Activated CD4-positive, alpha-beta memory T cell treated with anti-CD3 and anti-CD28 coated beads for 36 hours (primary cell): ENCODE results near the gene ADPRS. TPM values are rescaled to one million over a fixed set of nuclear protein-coding genes. Genes with fewer than 3 reads are reported as not detected.
A peak's percentile ranks its signal among the peaks of the same experiment; 100 is the strongest.

Experiments used
- CTCF ChIA-PET: fragments of 350-600 bp; sonication (Branson Sonifier 250); formaldehyde crosslinking; loops from one replicate; lab custom pipeline; 2021; ENCODE audit warnings: antibody characterized with exemption, inconsistent platforms; lab: Charles Lee
- POLR2A ChIA-PET: fragments of 350-600 bp; sonication (Branson Sonifier 250); formaldehyde crosslinking; loops from one replicate; lab custom pipeline; 2021; ENCODE audit warnings: antibody characterized with exemption; lab: Charles Lee
- DNase-seq: peaks from one replicate; pipeline ENCODE4 v3.0.0-alpha.2; 2020
- H3K27ac Mint-ChIP-seq: one replicate; pipeline ENCODE4 v1.8.0; 2021; ENCODE audit warnings: mixed read lengths
- H3K27me3 Mint-ChIP-seq: one replicate; pipeline ENCODE4 v1.8.0; 2021; ENCODE audit warnings: mixed read lengths
- H3K36me3 Mint-ChIP-seq: one replicate; pipeline ENCODE4 v1.8.0; 2021; ENCODE audit warnings: mixed read lengths
- H3K4me1 Mint-ChIP-seq: one replicate; pipeline ENCODE4 v1.8.0; 2021; ENCODE audit warnings: low read depth, mixed read lengths
- H3K4me3 Mint-ChIP-seq: one replicate; pipeline ENCODE4 v1.8.0; 2021; ENCODE audit warnings: mild to moderate bottlenecking, mixed read lengths
- H3K9me3 Mint-ChIP-seq: one replicate; pipeline ENCODE4 v1.8.0; 2021; ENCODE audit warnings: mixed read lengths
- intact Hi-C: fragments of 100-400 bp; cut with micrococcal nuclease; formaldehyde crosslinking; loops from one replicate; pipeline ENCODE4 v1.15.1; 2023
- total RNA-seq, 2 experiments: library from RNA; stranded (reverse); gene quantifications; one replicate each; pipeline ENCODE4 v1.2.3, GENCODE V29; 2021

Gene ADPRS
- total RNA-seq, 2 experiments from 2014 or later, result 33.3 TPM

- Mint-ChIP-seq H3K9me3 (no peaks in the 10 kb centered on the region), H3K27ac (no peak overlapping the region), H3K4me3 (no peak overlapping the region), H3K4me1 (peaks cover 13% of the 10 kb centered on the region), H3K36me3 (peaks cover 11% of the 10 kb centered on the region), H3K27me3 (no peaks in the 10 kb centered on the region)
- intact Hi-C loops, result no loop called here
- DNase-seq, result peak; percentile 8
- CTCF ChIA-PET, result interaction anchor here (0.9 to 1.1 kb wide), 2 partner anchors 9 to 278 kb away, joined by 3 to 4 read pairs; no protein-coding TSS in a partner anchor
- POLR2A ChIA-PET, result interaction anchor here (1.2 kb wide), 1 partner anchor 160 kb away, joined by 3 read pairs; the partner anchor contains the start of gene AGO3
Observed at GRCh38 chr1:36091141-36091540, 2.4 kb downstream of the ADPRS start.

GRCh38 chr1:36091698-36092097 is 3.0 kb downstream of the ADPRS start:
- ChIA-PET CTCF (interaction anchor here (0.6 to 1.1 kb wide), 2 partner anchors 277 to 284 kb away, joined by 4 to 6 read pairs; partner anchors contain the start of gene AGO4), POLR2A (no interaction called here)
- Mint-ChIP-seq H3K9me3 (no peaks in the 10 kb centered on the region), H3K4me3 (no peak overlapping the region), H3K36me3 (peaks cover 11% of the 10 kb centered on the region), H3K27me3 (no peaks in the 10 kb centered on the region), H3K4me1 (peaks cover 13% of the 10 kb centered on the region), H3K27ac (no peak overlapping the region)
- intact Hi-C loops, result no loop called here
- peak; percentile 4 for DNase-seq

- H3K4me1 Mint-ChIP-seq, result peaks cover 13% of the 10 kb centered on the region
- ChIA-PET CTCF (interaction anchor here (0.6 to 1.5 kb wide), 2 partner anchors 194 to 284 kb away, joined by 4 to 6 read pairs; partner anchors contain the start of gene AGO4), POLR2A (no interaction called here)
- DNase-seq, result no peak
- H3K4me3 Mint-ChIP-seq, result no peak overlapping the region
- intact Hi-C loops, result no loop called here
- H3K9me3 Mint-ChIP-seq, result no peaks in the 10 kb centered on the region
- no peaks in the 10 kb centered on the region for H3K27me3 Mint-ChIP-seq
- H3K36me3 Mint-ChIP-seq, result peaks cover 11% of the 10 kb centered on the region
- no peak overlapping the region for H3K27ac Mint-ChIP-seq
Observed at GRCh38 chr1:36092166-36092797, 3.6 kb downstream of the ADPRS start.

- Mint-ChIP-seq H3K27me3 (no peaks in the 10 kb centered on the region), H3K27ac (no peak overlapping the region), H3K4me1 (peaks cover 13% of the 10 kb centered on the region), H3K4me3 (no peak overlapping the region), H3K9me3 (no peaks in the 10 kb centered on the region), H3K36me3 (peaks cover 11% of the 10 kb centered on the region)
- CTCF ChIA-PET, result interaction anchor here (1.1 to 1.5 kb wide), 2 partner anchors 42 to 193 kb away, joined by 3 to 4 read pairs; no protein-coding TSS in a partner anchor
- intact Hi-C loops, result no loop called here
- no peak for DNase-seq
- POLR2A ChIA-PET, result no interaction called here
Observed at GRCh38 chr1:36092798-36093185, 4.1 kb downstream of the ADPRS start.

GRCh38 chr1:36093226-36093625 is 4.5 kb downstream of the ADPRS start:
- POLR2A ChIA-PET, result no interaction called here
- H3K4me3 Mint-ChIP-seq, result no peak overlapping the region

GRCh38 chr1:36093929-36094328 is 5.2 kb downstream of the ADPRS start:
- DNase-seq, result no peak
- H3K9me3 Mint-ChIP-seq, result no peaks in the 10 kb centered on the region
- intact Hi-C loops, result no loop called here
- H3K27ac Mint-ChIP-seq, result no peak overlapping the region
- ChIA-PET CTCF (interaction anchor here (1.0 to 3.7 kb wide), 4 partner anchors 41 to 212 kb away, joined by 3 to 15 read pairs (median 4); no protein-coding TSS in a partner anchor), POLR2A (no interaction called here)
- H3K36me3 Mint-ChIP-seq, result peaks cover 11% of the 10 kb centered on the region
- no peak overlapping the region for H3K4me3 Mint-ChIP-seq
- H3K27me3 Mint-ChIP-seq, result no peaks in the 10 kb centered on the region
- H3K4me1 Mint-ChIP-seq, result peaks cover 11% of the 10 kb centered on the region

More at GRCh38 chr1:36093226-36093625, 4.5 kb downstream of the ADPRS start:
- H3K27me3 Mint-ChIP-seq, result no peaks in the 10 kb centered on the region
- CTCF ChIA-PET, result interaction anchor here (1.1 to 1.5 kb wide), 2 partner anchors 42 to 193 kb away, joined by 3 to 4 read pairs; no protein-coding TSS in a partner anchor
- H3K27ac Mint-ChIP-seq, result no peak overlapping the region
- intact Hi-C loops, result no loop called here
- peaks cover 11% of the 10 kb centered on the region for H3K36me3 Mint-ChIP-seq
- peaks cover 11% of the 10 kb centered on the region for H3K4me1 Mint-ChIP-seq
- DNase-seq, result no peak
- H3K9me3 Mint-ChIP-seq, result no peaks in the 10 kb centered on the region

GRCh38 chr1:36094621-36095061 is 5.9 kb downstream of the ADPRS start:
- H3K27ac Mint-ChIP-seq, result no peak overlapping the region
- CTCF ChIA-PET, result interaction anchor here (1.0 to 3.7 kb wide), 3 partner anchors 40 to 212 kb away, joined by 3 to 15 read pairs (median 7); no protein-coding TSS in a partner anchor
- peaks cover 8% of the 10 kb centered on the region for H3K4me1 Mint-ChIP-seq
- DNase-seq, result no peak
- no peaks in the 10 kb centered on the region for H3K27me3 Mint-ChIP-seq
- peaks cover 8% of the 10 kb centered on the region for H3K36me3 Mint-ChIP-seq
- no peak overlapping the region for H3K4me3 Mint-ChIP-seq
- no peaks in the 10 kb centered on the region for H3K9me3 Mint-ChIP-seq
- intact Hi-C loops, result loop anchor here (5.0 kb wide), 3 partner anchors 53 to 328 kb away; partner anchors contain the start of gene TRAPPC3
- POLR2A ChIA-PET, result interaction anchor here (0.9 kb wide), 1 partner anchor 65 kb away, joined by 3 read pairs; no protein-coding TSS in a partner anchor

GRCh38 chr1:36095760-36096405 is 7.2 kb downstream of the ADPRS start:
- DNase-seq, result no peak
- Mint-ChIP-seq H3K27ac (no peak overlapping the region), H3K4me1 (peaks cover 2% of the 10 kb centered on the region), H3K27me3 (no peaks in the 10 kb centered on the region), H3K9me3 (no peaks in the 10 kb centered on the region), H3K36me3 (peaks cover 7% of the 10 kb centered on the region), H3K4me3 (no peak overlapping the region)
- ChIA-PET POLR2A (interaction anchor here (0.9 kb wide), 1 partner anchor 64 kb away, joined by 3 read pairs; no protein-coding TSS in a partner anchor), CTCF (interaction anchor here (0.9 to 3.7 kb wide), 4 partner anchors 39 to 200 kb away, joined by 3 to 15 read pairs (median 9); no protein-coding TSS in a partner anchor)
- intact Hi-C loops, result loop anchor here (5.0 kb wide), 3 partner anchors 51 to 326 kb away; partner anchors contain the start of gene TRAPPC3

GRCh38 chr1:36096500-36097432 is 8.1 kb downstream of the ADPRS start:
- no peaks in the 10 kb centered on the region for H3K9me3 Mint-ChIP-seq
- ChIA-PET CTCF (interaction anchor here (0.6 to 3.7 kb wide), 5 partner anchors 38 to 191 kb away, joined by 3 to 15 read pairs (median 4); partner anchors contain the start of gene AGO3), POLR2A (interaction anchor here (0.9 kb wide), 1 partner anchor 9 kb away, joined by 3 read pairs; no protein-coding TSS in a partner anchor)
- no peak overlapping the region for H3K4me3 Mint-ChIP-seq
- peaks cover 7% of the 10 kb centered on the region for H3K36me3 Mint-ChIP-seq
- DNase-seq, result peak; percentile 18
- H3K27me3 Mint-ChIP-seq, result no peaks in the 10 kb centered on the region
- intact Hi-C loops, result loop anchor here (5.0 kb wide), 3 partner anchors 51 to 326 kb away; partner anchors contain the start of gene TRAPPC3
- no peaks in the 10 kb centered on the region for H3K4me1 Mint-ChIP-seq
- H3K27ac Mint-ChIP-seq, result no peak overlapping the region

- intact Hi-C loops, result loop anchor here (5.0 kb wide), 3 partner anchors 49 to 324 kb away; partner anchors contain the start of gene TRAPPC3
Observed at GRCh38 chr1:36097693-36098585, 9.2 kb downstream of the ADPRS start.

More at GRCh38 chr1:36097693-36098585, 9.2 kb downstream of the ADPRS start:
- no peaks in the 10 kb centered on the region for H3K9me3 Mint-ChIP-seq
- H3K27ac Mint-ChIP-seq, result no peak overlapping the region
- no peaks in the 10 kb centered on the region for H3K4me1 Mint-ChIP-seq
- no peaks in the 10 kb centered on the region for H3K36me3 Mint-ChIP-seq
- POLR2A ChIA-PET, result no interaction called here
- no peaks in the 10 kb centered on the region for H3K27me3 Mint-ChIP-seq
- DNase-seq, result no peak
- CTCF ChIA-PET, result interaction anchor here (0.6 to 3.7 kb wide), 6 partner anchors 90 to 270 kb away, joined by 3 to 15 read pairs (median 4); partner anchors contain the start of gene AGO3
- no peak overlapping the region for H3K4me3 Mint-ChIP-seq
